ENCODE measurements around the gene CALML3. TPM values are rescaled to one million over a fixed set of nuclear protein-coding genes. Genes with fewer than 3 reads are reported as not detected.

CALML3 gene
- total and polyA plus RNA-seq, 2 donors (not counting 3 experiments of a cell fraction or from before 2014, with no cell fraction given), result not detected

- ChIA-PET POLR2A (no interaction called here), CTCF (interaction anchor here (1.0 to 1.1 kb wide), 3 partner anchors 10 to 39 kb away, joined by 3 read pairs; no protein-coding TSS in a partner anchor)
- Histone ChIP-seq H3K9me1 (replicated peaks; ENCODE audit: control insufficient read depth, extremely low read depth, insufficient read depth, low read length) (no peaks in the 10 kb centered on the region), H3K4me1 (ENCODE audit: control insufficient read depth, extremely low read depth, insufficient read depth, low read length) (no peaks in the 10 kb centered on the region), H3K27me3 (ENCODE audit: control insufficient read depth in 2 of 2, insufficient read depth in 2 of 2, low read length in 2 of 2) (no peaks in the 10 kb centered on the region), H3K36me3 (ENCODE audit: control insufficient read depth in 2 of 2, extremely low read depth in 1 of 2, insufficient read depth in 2 of 2, low read length in 2 of 2) (no peaks in the 10 kb centered on the region), H3K9ac (replicated peaks; ENCODE audit: extremely low read depth, insufficient read depth, low read length) (no peak overlapping the region), H3K4me3 (replicated peaks in 1 of 3; ENCODE audit: insufficient read depth in 1 of 3, low read depth in 1 of 3, low read length in 3 of 3) (no peak overlapping the region), H3K9me3 (replicated peaks; ENCODE audit: control insufficient read depth, insufficient read depth, low read length) (no peaks in the 10 kb centered on the region), H4K20me1 (replicated peaks; ENCODE audit: control insufficient read depth, extremely low read depth, insufficient read depth, low read length) (no peaks in the 10 kb centered on the region), H3K4me2 (ENCODE audit: insufficient read depth, low read length) (no peak overlapping the region), H3K27ac (ENCODE audit: insufficient read depth, low read depth, low read length) (no peak overlapping the region), H2AFZ (ENCODE audit: low read depth, low read length) (no peak overlapping the region), H3K79me2 (ENCODE audit: control insufficient read depth, insufficient read depth, low read length) (no peaks in the 10 kb centered on the region)
- no peak for FAIRE-seq
- intact Hi-C loops (cut with micrococcal nuclease), result no loop called here
- dilution Hi-C loops (cut with MboI; ENCODE audit: extremely low pct_ligation_motif_present, low sequenced_read_pairs), result no loop called here
- no TSS peak for BruUV-seq (replicated peaks)
- TF ChIP-seq POLR2A (IDR thresholded peaks at IDR 0.05; ENCODE audit: low read depth, low read length) (no peak), JUN (IDR thresholded peaks at IDR 0.05; ENCODE audit: borderline replicate concordance, insufficient read depth, insufficient read length, low read depth) (no peak), EZH2 (IDR thresholded peaks at IDR 0.05; ENCODE audit: borderline replicate concordance, low read depth, low read length, severe bottlenecking) (no peak), FOS (IDR thresholded peaks at IDR 0.05; ENCODE audit: borderline replicate concordance, insufficient read depth, low read length) (no peak)
- DNase-seq (ENCODE audit: low read depth, low spot score), result no peak
These were observed 4.4 kb downstream of the CALML3 start for GRCh38 chr10:5528989-5529701.

GRCh38 chr10:5529702-5530411 lies 5.1 kb downstream of the CALML3 start:
- CTCF ChIA-PET, result interaction anchor here (1.0 to 1.5 kb wide), 4 partner anchors 9 to 94 kb away, joined by 3 to 7 read pairs (median 3); no protein-coding TSS in a partner anchor
- FAIRE-seq (no peak), DNase-seq (ENCODE audit: low read depth, low spot score) (no peak)
- no peaks in the 10 kb centered on the region for H3K9me3 ChIP-seq (replicated peaks; ENCODE audit: control insufficient read depth, insufficient read depth, low read length)
- no peak overlapping the region for H3K4me3 ChIP-seq (replicated peaks in 1 of 3; ENCODE audit: insufficient read depth in 1 of 3, low read depth in 1 of 3, low read length in 3 of 3)
- dilution Hi-C loops (cut with MboI; ENCODE audit: extremely low pct_ligation_motif_present, low sequenced_read_pairs), result no loop called here
- no TSS peak for BruUV-seq (replicated peaks)
- no peaks in the 10 kb centered on the region for H4K20me1 ChIP-seq (replicated peaks; ENCODE audit: control insufficient read depth, extremely low read depth, insufficient read depth, low read length)
- no peak overlapping the region for H3K27ac ChIP-seq (ENCODE audit: insufficient read depth, low read depth, low read length)
- H3K4me1 ChIP-seq (ENCODE audit: control insufficient read depth, extremely low read depth, insufficient read depth, low read length), result no peaks in the 10 kb centered on the region
- H3K9ac ChIP-seq (replicated peaks; ENCODE audit: extremely low read depth, insufficient read depth, low read length), result no peak overlapping the region
- no peak overlapping the region for H3K4me2 ChIP-seq (ENCODE audit: insufficient read depth, low read length)
- TF ChIP-seq MYC (IDR thresholded peaks at IDR 0.05; ENCODE audit: low read depth, low read length) (no peak), GATA2 (IDR thresholded peaks at IDR 0.05; ENCODE audit: insufficient read depth, insufficient read length, low read depth, low read length) (no peak), FOS (IDR thresholded peaks at IDR 0.05; ENCODE audit: borderline replicate concordance, insufficient read depth, low read length) (no peak), POLR2AphosphoS5 (IDR thresholded peaks at IDR 0.05; ENCODE audit: insufficient read depth, low read depth, low read length) (no peak), JUN (IDR thresholded peaks at IDR 0.05; ENCODE audit: borderline replicate concordance, insufficient read depth, insufficient read length, low read depth) (no peak), EZH2 (IDR thresholded peaks at IDR 0.05; ENCODE audit: borderline replicate concordance, low read depth, low read length, severe bottlenecking) (no peak), CTCF (IDR thresholded peaks at IDR 0.05; ENCODE audit: extremely low read depth in 1 of 2, insufficient read depth in 1 of 2, low read depth in 1 of 2, low read length in 2 of 2) (no peak), POLR2A (IDR thresholded peaks at IDR 0.05; ENCODE audit: low read depth, low read length) (no peak), MAX (IDR thresholded peaks at IDR 0.05; ENCODE audit: insufficient read depth, insufficient read length) (no peak)
- no peaks in the 10 kb centered on the region for H3K79me2 ChIP-seq (ENCODE audit: control insufficient read depth, insufficient read depth, low read length)
- H3K9me1 ChIP-seq (replicated peaks; ENCODE audit: control insufficient read depth, extremely low read depth, insufficient read depth, low read length), result no peaks in the 10 kb centered on the region
- no peaks in the 10 kb centered on the region for H3K27me3 ChIP-seq (ENCODE audit: control insufficient read depth in 2 of 2, insufficient read depth in 2 of 2, low read length in 2 of 2)
- POLR2A ChIA-PET, result no interaction called here
- no peaks in the 10 kb centered on the region for H3K36me3 ChIP-seq (ENCODE audit: control insufficient read depth in 2 of 2, extremely low read depth in 1 of 2, insufficient read depth in 2 of 2, low read length in 2 of 2)
- no peak overlapping the region for H2AFZ ChIP-seq (ENCODE audit: low read depth, low read length)
- intact Hi-C loops (cut with micrococcal nuclease), result no loop called here
